HG03354 (cell line): ENCODE results near the gene RASA2.
A peak's percentile ranks its signal among the peaks of the same experiment; 100 is the strongest.
"Not testable (repeated sequence)": the region's sequence is repeated elsewhere in the genome, so short reads cannot be mapped to it uniquely, and the experiment has no call there.

Experiments used
- ATAC-seq: cut with Tn5 transposase; IDR thresholded peaks from one replicate; pipeline ENCODE4 v1.9.1; 2021; ENCODE audit warnings: mild to moderate bottlenecking; ENCODE audit not compliant: unreplicated experiment, poor library complexity, severe bottlenecking

RASA2 gene

DNA sequence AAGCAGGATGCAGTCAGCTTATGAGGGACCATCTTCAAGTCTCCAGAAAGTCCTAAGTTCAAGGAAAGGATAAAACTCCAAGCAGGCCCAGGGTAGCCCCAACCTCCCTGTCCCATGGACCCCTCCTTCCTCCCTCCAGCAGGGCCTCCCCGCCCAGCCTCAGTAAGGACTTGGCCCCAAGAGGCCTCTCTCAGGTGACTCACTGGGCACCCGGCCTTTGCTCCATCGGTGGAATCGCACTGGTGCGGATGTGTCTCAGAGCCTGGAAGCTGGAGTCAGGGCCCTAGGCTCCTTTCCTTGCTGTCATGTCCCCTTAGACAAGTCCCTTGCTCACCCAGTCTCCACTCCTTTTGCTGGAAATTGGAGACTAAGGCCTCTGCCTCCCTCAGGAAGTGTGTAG lies 136.9 kb downstream of the RASA2 start:
- no peak for ATAC-seq

DNA sequence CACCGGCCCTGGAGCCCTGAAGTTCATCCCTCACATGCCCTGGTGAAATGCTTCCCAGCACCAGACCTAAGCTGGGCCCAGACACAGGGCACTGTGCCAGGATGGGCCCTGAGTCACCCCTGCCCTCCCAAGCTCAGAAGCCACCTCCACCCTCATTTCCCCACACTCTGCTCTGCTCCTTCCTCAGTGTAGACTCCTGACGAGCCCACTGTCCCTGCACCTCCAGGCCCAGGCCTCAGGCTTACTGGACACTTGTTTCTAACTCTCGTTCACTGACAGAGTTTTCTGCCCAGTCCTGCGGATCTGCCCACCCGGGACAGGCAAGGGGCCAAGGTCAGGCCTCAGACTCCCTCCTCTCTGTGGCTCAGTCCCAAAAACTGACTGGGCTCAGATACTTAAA lies 138.7 kb downstream of the RASA2 start:
- ATAC-seq = no peak

DNA sequence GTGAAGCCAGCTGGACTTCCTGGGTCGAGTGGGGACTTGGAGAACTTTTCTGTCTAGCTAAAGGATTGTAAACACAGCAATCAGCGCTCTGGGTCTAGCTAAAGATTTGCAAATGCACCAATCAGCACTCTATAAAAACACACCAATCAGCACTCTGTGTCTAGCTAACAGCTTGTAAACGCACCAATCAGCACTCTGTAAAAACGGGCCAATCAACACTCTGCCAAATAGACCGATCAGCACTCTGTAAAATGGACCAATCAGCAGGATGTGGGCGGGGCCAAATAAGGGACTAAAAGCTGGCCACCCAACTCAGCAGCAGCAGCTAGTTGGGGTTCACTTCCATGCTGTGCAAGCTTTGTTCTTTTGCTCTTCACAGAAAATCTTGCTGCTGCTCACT lies 141.5 kb downstream of the RASA2 start:
- ATAC-seq = not testable (repeated sequence)

DNA sequence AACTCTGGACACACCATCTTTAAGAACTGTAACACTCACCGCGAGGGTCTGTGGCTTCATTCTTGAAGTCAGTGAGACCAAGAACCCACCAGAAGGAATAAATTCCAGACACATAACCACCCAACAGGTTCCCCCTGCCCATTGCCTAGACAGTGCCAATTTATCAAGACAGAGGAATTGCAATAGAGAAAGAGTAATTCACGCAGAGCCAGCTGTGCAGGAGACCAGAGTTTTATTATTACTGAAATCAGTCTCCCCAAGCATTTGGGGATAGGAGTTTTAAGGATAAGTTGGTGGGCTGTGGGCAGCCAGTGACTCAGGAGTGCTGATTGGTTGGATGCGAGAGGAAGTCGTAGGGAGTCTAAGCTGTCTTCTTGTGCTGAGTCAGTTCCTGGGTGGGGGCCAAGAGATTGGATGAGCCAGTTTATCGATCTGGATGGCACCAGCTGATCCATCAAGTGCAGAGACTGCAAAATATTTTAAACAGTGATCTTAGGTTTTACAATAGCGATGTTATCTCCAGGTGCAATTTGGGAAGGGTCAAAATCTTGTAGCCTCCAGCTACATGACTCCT lies 142.1 kb downstream of the RASA2 start:
- ATAC-seq = not testable (repeated sequence)

DNA sequence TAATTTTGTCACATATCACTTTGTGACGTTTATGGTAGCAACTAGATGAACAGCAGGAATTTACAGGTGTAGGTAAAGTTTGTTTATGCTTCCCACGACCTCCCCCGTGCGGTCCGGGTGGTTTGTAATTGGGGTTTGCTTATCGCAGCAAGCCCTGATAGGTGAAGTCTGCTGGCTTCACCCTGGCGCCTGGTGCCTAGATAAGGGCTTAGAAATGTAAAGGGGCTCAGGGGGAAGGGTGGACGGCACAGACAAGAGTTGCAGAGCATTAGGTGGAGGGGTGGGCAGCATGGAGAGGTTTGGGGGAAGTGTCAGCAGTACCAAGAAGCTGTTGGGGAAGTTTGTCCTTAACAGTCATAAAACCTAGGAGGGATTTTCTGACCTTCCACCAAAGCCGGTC lies 143.1 kb downstream of the RASA2 start:
- no peak for ATAC-seq

DNA sequence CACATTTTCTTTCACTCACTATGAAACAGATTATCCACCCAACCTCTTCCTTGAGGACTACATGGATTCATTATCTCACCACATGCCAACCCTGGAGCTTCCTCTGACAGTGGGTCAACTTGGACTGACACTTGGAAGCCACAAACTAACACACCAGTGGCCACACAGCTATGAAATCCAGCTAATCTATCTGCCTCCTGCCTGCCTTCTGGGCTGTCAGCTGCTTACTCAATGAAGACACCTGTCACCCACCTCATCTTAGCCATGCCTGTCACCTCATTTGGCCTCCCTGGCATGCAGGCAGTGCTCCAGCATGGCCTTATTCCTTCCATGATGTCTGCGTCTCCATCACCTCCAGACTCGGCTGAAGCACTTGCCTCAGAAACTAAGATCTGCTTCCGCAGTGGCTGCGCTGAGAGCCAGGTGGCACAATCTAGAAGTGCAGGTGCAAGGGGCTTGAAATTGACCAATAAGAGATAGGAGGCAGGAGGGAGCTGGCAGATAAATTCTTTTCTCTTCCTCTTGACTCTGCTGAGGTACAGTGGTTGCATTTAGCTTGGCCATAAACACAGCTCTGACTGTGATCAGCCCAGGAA lies 146.1 kb downstream of the RASA2 start:
- no peak for ATAC-seq

DNA sequence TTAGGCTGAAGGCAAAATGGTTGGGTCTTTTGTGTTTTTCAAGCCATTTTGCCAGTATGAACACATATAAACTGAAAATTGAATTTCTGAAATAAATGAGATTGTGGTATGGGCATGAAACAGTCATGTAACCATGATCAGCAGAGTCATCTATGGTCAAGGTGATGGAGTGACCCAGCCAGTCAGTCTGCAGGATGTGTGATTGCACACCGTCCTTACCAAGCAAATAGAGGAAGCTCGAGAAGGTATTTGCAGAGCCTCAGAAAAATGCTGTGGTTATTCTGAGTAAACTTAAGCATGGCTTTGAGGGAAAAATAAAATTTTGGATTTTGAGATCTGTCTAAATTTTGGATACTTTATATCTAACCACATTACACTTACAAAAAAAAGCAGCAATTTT lies 155.4 kb downstream of the RASA2 start:
- no peak for ATAC-seq

DNA sequence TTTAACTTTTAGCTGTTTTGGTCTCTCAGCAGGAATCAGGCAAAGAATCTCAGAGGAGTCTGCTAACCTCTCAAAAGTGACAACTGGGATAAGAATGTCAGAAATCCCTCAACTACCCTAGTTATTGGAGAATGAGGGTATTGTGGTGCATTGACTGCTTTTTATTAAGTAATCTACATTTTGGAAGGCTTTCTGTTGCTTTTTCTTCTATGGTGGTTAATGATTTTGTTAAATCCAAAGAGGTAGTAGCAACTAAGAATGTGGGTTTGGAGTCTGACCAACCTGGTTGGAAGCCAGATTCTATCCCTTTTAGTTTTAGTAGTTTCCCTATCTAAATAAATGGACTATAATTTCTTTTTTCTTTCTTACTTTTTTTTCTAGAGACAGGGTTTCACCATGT lies 156.6 kb downstream of the RASA2 start:
- ATAC-seq = no peak

DNA sequence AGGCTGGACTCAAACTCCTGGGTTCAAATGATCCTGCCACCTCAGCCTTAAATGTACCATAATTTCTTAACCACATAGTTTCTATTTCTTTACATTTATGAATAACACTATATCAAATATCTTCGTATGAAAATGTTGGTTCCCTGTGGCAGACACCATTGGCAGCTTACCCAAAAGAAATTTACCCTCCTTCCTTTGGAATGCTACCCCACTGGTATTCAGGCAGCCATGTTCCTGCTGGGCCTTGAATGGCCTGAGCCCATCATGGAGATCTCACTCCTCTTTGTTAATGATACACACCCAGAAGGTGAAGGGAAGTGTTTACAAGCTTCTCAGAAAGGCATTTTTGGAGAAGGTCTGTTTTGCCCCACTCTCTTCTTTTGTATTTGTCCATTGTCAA lies 157.0 kb downstream of the RASA2 start:
- ATAC-seq = no peak

DNA sequence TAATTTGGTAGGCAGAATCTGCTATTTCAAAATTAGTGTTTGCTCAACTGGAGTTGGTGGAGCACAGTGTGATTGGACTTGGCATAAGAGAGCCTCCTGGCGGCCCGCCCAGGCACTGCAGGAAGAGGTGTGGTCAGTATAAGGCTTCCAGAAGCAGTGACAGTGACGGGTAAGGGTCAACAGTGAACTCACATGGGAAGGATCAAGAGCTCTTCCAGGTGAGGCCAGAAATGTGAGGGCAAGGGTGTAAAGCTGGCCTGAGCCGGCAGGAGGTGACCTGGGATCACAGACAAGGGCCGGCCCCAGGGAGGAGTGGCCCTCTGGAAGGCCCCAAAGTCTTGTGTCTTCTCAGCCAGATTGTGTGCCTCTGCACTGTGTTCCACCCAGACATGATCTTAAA lies 158.1 kb downstream of the RASA2 start:
- ATAC-seq = peak; percentile 86

DNA sequence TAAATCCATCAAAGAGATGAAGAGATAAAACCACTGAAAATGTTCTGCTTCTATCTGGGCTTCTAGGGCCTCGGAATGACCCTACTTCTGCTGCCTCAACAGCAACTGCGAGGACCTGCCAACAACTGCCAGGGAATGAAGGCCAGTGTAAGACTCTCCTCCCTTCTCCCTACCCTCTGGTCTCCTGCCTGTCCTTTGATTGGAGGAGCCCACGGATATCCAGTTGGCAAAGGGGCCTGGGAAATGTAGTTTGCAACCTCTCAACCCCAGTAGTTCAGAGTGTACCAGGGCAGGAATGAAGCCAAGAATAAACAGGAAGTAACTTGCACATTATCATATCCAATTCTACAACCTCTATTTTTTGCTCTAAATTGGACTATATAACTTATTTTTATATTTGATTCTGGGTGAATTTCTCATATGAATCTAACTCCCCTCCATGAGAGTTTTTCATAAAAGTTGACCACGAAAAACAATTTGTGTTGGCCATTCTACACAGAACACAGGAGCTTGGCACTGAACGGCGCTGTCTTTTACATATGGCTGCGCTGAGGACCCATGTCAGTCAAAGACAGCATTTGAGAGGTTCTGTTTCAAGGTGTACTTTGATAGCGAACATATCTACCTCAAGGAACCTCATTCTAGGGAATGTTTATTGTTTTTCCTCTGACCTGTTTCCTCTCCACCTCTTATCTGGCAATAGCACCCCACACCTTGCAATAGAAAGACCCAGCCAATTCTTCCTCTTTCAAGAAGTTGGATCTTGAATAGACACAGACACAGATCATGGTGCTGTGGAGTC lies 160.1 kb downstream of the RASA2 start:
- ATAC-seq = no peak

DNA sequence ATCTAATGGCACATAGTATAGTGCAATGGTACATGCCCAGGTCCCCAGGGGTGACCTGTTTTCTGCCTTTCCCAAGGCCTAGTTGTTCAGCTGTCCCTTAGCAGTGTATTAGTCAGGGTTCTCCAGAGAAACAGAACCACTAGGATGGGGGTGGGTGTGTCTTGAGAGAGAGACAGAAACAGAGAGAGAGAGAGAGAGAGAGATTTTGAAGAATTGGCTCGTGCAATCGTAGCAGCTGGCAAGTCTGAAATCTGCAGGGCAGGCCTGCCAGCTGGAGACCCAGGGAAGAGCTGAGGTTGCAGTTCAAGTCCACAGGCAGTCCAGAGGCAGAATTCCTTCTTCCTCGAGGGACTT lies 160.7 kb downstream of the RASA2 start:
- no peak for ATAC-seq

DNA sequence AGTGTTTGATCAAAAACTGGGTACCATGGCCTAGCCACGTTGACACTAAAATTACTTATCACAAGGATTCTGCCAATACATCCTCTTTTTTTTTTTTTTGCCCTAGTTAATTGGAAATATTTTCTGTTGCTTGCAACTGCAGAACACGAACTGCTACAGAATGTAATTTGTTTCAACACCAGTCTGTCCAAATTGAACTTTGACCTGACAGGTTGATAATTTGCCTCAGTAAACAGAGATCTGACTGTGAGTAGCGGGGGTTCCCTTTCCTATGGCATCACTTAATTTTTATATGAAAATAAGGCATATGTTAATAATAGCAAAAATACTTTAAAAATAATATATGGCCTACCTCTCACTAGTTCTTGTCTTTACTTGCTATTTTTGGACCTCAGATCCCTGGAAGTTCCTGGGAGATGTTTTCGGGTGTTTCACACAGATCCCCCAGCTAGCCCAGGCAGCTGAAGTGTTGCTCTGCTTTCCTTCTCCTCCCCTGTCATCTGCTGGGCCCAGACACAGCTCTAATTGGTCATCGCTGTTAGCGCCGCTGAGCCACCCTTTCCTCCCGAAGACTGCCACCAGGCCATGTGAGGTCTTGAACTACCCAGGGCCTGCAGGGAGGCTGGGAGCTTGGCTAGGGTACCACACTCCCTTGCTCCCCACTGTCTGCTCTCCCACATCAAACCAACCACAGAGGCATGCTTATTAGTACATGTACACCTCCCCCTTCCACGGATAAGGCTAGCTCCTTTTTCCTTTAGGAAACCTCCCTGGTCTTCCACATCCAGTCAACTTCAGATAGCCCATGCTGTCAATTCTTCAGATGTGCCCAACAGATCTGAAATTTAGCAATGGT lies 161.5 kb downstream of the RASA2 start:
- no peak for ATAC-seq

DNA sequence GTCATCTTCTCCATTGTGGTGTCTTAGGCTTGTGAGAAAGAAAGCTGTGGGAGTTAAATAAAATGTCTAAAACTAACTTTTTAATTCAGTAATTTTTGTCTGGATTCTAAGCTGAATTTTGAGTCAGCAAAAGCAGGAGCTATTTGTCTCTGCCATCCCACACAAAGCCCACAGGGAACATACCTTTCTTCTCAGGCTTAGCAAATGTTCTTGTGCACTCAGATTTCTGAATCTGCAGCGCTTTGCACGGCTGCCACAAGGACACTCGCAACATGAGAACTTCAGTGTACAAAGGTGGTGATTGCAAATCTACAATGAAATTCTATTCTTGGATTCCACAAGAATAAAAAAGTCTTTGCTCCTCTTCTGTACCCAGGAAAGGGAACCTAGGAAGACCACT lies 163.0 kb downstream of the RASA2 start:
- no peak for ATAC-seq

DNA sequence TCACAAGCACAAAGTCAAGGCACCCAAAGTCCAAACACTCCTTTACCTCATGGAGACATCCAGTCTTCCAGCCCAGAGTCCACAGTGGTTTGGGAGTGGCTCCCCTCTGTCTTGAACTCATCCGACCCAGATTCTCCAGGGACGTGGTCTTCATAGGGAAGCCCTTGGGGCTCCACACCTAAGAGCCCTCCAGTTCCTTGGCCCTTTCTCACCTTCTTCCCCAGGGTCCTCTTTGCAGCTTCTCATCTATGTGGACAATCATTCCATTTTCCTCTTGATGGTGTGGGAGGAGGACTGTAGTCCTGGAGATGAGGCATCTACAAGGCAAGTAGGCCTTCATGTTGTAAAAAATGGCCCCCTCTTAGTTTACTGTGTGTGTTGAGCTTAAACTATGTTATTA lies 164.0 kb downstream of the RASA2 start:
- no peak for ATAC-seq

DNA sequence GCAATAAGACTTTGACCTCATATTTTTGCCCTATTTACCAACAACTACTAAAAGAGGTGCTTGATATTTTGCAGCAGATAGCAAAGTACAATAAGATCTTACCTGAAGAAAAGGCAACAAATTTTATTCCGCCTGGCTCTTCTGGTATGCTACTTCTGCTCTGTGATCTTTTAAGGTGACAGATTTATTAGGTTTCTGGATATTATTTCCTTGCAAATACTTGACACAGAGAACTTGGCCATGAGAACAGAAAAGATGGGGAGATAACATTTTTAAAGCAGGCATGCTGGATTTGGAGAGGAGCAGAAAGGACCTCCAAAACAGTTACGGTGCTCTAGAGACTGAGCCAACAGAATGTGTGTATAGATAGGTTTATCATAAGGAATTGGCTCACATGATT lies 164.6 kb downstream of the RASA2 start:
- ATAC-seq = no peak

DNA sequence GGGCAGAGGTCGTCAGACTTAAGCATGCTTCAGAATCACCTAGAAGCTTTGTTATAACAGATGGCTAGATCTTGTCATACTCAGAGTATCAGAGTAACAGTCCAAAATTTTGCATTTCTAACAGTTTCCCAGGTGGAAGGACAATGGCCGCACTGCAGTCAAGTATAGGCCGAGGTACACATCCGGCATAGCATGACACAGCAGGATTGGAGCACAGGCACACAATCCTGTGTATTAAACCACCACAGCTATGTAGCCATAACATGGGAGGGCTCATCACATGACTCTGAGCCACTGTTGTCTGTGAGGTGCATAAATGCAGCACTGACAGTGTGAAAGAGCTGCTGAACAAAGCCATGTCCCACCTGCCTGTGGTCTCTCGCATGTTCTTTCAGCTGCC lies 165.5 kb downstream of the RASA2 start:
- ATAC-seq = no peak

DNA sequence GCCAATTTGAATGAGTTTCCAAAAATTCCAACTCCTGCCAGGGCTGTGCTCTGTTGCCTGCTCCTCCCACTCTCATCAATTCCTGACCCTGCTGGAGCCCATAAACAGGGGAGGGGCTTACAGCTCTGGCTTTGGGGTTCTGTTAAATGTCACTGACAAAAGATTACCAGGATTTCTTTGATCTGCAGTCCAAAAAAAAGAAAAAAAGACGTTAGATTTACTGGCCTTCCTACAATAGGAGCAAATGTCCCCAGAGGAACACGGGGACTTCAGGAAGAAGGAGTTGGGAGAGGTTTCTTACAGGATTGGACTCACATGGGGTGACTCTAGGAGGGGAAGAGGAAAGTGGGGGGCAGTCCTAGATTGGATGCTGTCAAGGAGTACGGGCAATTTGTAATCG lies 167.0 kb downstream of the RASA2 start:
- no peak for ATAC-seq

DNA sequence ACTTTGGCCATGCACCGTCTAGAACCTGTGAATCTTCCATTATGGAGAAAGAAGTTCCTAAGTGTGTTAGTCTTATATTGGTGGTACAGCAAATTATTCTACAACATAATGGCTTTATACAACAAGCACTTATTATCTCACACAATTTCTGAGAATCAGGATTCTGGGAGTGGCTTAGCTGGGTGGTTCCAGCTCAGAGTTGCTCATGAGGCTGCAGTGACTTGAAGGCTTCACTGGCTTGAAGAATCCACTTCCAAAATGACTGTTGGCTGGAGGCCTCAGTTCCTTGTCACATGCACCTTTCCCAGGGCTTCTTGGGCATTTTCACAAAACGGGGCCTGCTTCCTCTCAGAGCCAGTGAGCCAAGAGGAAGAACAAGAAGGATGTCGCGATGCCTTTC lies 169.0 kb downstream of the RASA2 start:
- no peak for ATAC-seq

DNA sequence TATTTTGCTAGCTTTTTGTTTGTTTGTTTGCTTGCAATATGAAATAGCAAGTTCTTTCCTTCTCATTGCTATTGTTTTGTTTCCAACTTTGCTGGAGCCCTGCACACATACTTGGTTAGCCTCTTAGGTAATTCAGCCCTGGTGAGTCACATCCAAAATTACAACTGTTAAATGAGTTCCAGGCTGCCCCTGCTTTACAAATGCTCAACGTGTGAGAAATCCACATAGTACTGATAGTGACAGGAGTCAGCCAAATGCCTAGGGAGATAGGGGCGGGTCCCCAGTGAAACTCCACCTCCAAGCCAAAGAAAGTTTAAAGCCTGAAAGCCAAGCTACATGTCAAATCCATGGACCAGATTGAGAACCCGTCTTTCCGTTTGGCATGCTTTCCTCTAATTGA lies 169.9 kb downstream of the RASA2 start:
- ATAC-seq = no peak

DNA sequence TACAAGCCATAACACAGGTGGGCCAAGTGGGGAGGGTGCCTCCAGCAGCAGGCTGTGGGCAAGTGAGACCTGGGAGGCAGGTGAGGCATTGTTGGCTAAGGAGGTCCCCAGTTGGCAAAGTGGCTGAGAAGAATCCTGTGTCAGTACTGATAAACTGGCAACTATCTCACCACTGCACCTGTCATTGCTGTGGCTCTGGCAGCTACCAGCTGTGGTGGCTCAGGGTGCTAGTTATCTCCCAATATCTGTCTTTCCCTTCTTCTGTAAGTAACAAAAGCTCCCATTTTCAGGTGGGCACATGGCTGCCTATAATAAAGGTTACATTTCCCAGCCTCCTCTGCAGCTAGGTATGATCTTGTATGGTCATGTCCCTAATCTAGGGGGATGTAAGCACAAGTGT lies 170.7 kb downstream of the RASA2 start:
- ATAC-seq = no peak
